Lower lobe of right lung (tissue), 2 donors: ENCODE measurements around the gene PDSS1. TPM values are rescaled to one million over a fixed set of nuclear protein-coding genes. Genes with fewer than 3 reads are reported as not detected.
A peak's percentile ranks its signal among the peaks of the same experiment; 100 is the strongest.
"Not testable (repeated sequence)": the region's sequence is repeated elsewhere in the genome, so short reads cannot be mapped to it uniquely, and the experiment has no call there.

ENCODE experiments used
- ATAC-seq, 2 donors: fragments of 200-7000 bp; cut with Tn5 transposase; one replicate each; pipeline ENCODE4 v1.9.1; 2020 to 2022; ENCODE audit warnings: mild to moderate bottlenecking in 2 of 2, moderate library complexity in 2 of 2
- DNase-seq: peaks from one replicate; pipeline ENCODE4 v3.0.0-alpha.2; 2020
- H3K27ac ChIP-seq: fragments of 200-600 bp; one replicate; pipeline ENCODE4 v1.8.0; 2022
- H3K27me3 ChIP-seq: fragments of 200-600 bp; one replicate; pipeline ENCODE4 v1.8.0; 2022; ENCODE audit warnings: low read depth
- H3K36me3 ChIP-seq: fragments of 200-600 bp; one replicate; pipeline ENCODE4 v1.8.0; 2022; ENCODE audit warnings: mild to moderate bottlenecking
- H3K4me1 ChIP-seq: fragments of 200-600 bp; one replicate; pipeline ENCODE4 v1.8.0; 2022
- H3K4me3 ChIP-seq: fragments of 200-600 bp; one replicate; pipeline ENCODE4 v1.8.0; 2022; ENCODE audit warnings: mild to moderate bottlenecking
- H3K9me3 ChIP-seq: fragments of 200-600 bp; one replicate; pipeline ENCODE4 v1.8.0; 2022
- intact Hi-C: fragments of 100-400 bp; cut with DNase I; formaldehyde crosslinking; loops from one replicate; pipeline ENCODE4 v1.11.0; 2022
- total RNA-seq: library from RNA; stranded (reverse); fragmentation: NEBNext Ultra II Directional; extraction: Animal tissue kit (Norgen Biotek cat#: 25700); gene quantifications from one replicate; pipeline ENCODE4 v1.2.1, GENCODE V29; 2021
- TF ChIP-seq, protein P1 (sequence below): fragments of 200-600 bp; IDR thresholded peaks from one replicate; pipeline ENCODE4 v1.8.0; 2022; ENCODE audit warnings: antibody characterized with exemption, mild to moderate bottlenecking
- donor health status: DM: no; HTN: yes; CAD: no; lungs with severe emphysema.

PDSS1 gene
- total RNA-seq, 1 donor from 2014 or later = 6.4 TPM

DNA sequence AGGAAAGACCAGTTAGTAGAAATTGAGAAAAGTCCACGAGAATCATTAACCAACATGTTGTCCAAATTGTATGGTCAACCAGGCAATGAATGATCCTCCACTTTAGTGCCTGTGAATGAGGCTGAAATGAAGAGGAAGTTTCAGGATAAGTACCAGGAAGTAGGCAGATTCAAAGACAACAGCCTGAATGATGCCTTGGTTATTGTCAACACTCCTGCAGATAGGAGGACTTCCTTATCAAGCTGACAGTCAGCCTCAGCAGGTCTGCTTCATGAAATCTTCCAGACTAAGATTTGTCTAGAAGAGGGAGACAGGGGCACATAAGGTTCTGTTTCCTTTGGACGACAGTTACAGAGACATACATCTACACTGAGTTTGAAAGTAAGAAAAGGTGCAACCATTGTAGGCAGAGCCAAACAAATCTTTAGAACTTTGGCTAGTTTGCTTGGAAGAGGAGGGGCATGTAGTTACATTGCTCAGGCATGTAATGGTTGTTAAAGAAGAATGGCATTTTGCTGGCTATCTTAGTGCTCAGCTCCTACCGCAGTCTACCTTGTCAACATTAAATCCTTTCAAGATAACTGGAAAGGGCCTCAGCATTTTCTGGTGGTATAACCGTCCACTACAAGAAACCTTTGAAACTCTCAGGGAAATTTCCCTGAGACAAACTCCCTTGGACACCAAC is 81.8 kb downstream of the PDSS1 start:
- no peaks in the 10 kb centered on the region for H3K36me3 ChIP-seq
- H3K9me3 ChIP-seq = no peaks in the 10 kb centered on the region
- TF ChIP-seq, protein P1, sequence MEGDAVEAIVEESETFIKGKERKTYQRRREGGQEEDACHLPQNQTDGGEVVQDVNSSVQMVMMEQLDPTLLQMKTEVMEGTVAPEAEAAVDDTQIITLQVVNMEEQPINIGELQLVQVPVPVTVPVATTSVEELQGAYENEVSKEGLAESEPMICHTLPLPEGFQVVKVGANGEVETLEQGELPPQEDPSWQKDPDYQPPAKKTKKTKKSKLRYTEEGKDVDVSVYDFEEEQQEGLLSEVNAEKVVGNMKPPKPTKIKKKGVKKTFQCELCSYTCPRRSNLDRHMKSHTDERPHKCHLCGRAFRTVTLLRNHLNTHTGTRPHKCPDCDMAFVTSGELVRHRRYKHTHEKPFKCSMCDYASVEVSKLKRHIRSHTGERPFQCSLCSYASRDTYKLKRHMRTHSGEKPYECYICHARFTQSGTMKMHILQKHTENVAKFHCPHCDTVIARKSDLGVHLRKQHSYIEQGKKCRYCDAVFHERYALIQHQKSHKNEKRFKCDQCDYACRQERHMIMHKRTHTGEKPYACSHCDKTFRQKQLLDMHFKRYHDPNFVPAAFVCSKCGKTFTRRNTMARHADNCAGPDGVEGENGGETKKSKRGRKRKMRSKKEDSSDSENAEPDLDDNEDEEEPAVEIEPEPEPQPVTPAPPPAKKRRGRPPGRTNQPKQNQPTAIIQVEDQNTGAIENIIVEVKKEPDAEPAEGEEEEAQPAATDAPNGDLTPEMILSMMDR = no peak
- no peak overlapping the region for H3K27ac ChIP-seq
- H3K4me1 ChIP-seq = peaks cover 27% of the 10 kb centered on the region
- peak in 1 of 2 donors; percentile 25 for ATAC-seq
- intact Hi-C loops = no loop called here
- no peaks in the 10 kb centered on the region for H3K27me3 ChIP-seq
- DNase-seq = no peak
- H3K4me3 ChIP-seq = no peak overlapping the region

DNA sequence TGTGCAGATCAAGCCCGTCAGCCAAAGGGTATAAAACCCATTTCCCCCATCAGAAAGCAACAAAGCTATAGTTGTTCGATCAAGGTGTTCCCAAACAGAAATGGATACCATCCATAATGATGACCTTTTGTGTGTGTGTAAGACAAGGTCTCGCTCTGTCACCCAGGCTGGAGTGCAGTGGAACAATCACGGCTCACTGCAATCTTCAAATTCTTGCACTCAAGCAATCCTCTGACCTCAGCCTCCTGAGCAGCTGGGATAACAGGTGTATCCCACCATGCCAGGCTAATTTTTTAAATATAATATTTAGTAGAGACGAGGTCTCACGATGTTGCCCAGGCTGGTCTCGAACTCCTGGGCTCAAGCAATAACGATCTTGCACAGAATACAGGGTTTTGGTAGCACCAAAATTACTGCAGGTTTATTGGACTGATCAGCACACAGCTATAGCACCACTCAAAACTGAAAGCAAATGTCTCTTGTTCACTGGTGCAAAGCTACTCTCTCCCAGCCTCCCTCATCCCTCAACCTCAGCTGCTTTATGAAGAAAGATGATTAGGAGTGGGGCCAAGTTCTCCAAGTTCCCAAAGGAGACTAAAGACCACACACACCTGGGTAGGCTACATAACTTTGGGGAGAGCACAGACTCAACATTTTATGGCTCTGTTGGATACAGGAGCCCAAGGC is 82.7 kb downstream of the PDSS1 start:
- Histone ChIP-seq H3K27ac (no peak overlapping the region), H3K9me3 (no peaks in the 10 kb centered on the region), H3K27me3 (no peaks in the 10 kb centered on the region), H3K4me3 (no peak overlapping the region), H3K4me1 (peaks cover 33% of the 10 kb centered on the region), H3K36me3 (no peaks in the 10 kb centered on the region)
- ATAC-seq (peak; percentile 9 to 20), DNase-seq (no peak)
- intact Hi-C loops = no loop called here
- TF ChIP-seq, protein P1 = no peak

DNA sequence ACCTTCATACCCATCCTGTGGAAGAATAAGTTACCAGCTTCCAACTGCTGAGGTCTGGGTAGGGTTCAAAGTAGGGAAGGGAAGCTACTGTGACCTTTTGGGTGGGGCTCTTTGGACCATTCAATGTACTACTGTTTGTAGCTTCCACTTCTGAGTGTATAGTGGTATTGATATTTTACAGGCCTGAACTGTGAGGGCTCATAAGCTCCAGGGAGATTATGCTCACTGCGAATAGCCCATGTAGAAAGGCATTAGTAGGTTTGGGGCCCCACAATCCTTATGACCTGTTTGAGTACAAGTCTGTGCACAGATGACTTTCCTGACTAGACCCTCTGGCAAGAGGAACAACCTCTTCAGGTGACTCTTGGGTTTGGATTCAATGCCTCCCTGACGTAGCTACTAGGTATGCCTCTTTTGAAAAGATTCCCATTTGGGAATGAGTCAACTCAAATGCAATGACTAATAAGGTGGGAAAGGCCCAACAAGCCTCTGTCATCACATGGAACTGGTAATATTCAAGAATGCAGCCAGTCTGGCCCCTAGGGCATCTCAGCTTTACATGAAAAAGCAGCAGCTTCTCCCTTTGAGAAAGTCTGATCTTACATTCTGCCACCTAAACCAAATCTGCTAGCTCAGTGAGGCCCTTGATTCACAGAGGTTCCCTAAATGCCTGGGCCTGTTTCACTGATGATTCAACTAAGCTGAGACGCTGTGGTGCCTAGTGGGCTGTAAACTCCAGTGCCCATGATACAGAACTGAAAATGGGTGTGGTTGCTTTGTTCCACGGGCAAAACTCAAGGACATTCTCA is 83.5 kb downstream of the PDSS1 start:
- Histone ChIP-seq H3K36me3 (no peaks in the 10 kb centered on the region), H3K9me3 (no peaks in the 10 kb centered on the region), H3K27ac (no peak overlapping the region), H3K4me1 (peaks cover 33% of the 10 kb centered on the region), H3K27me3 (no peaks in the 10 kb centered on the region), H3K4me3 (no peak overlapping the region)
- TF ChIP-seq, protein P1 = no peak
- ATAC-seq (peak; percentile 57 to 63), DNase-seq (no peak)
- intact Hi-C loops = no loop called here

DNA sequence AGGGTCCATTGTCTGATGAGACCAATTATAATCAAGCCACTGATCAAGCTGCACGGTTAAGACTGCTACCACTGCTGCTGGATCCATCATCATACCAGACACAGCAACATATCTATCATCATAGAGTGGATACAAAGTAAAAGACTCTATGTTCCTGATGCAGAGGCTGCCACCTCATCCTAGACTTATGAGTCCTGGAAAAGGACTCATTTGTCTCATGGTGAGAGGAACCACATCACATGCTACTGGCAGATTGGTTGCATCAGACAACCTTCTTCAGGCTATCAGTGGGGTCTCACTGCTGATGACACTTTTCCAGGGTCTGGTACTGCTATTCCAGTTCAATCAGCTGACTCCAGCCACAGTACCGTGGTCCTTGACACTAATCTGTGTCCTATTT is 84.3 kb downstream of the PDSS1 start:
- H3K9me3 ChIP-seq = no peaks in the 10 kb centered on the region
- H3K4me3 ChIP-seq = no peak overlapping the region
- no peak for DNase-seq
- intact Hi-C loops = no loop called here
- no peaks in the 10 kb centered on the region for H3K27me3 ChIP-seq
- H3K36me3 ChIP-seq = no peaks in the 10 kb centered on the region
- H3K4me1 ChIP-seq = peaks cover 33% of the 10 kb centered on the region
- TF ChIP-seq, protein P1 = no peak
- ATAC-seq = no peak
- H3K27ac ChIP-seq = no peak overlapping the region

DNA sequence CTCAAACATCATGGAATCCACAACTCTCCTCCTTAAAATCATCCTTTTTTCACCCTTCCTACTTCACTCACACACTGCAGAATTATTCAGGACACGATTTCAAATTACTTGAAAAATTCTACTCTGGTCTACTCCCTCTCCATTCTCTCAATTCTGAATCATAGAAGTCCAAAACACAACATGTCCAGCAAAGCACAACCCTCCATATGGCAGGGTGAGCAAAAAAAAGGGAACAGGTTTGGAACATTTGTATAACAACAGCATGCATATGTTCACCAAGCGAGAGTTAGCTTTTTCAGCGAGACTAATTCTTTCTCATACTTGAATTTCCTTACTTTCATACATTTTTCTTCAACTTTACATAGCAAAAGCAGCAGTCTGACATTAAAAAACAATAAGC is 89.9 kb downstream of the PDSS1 start:
- TF ChIP-seq, protein P1 = no peak
- no peak overlapping the region for H3K27ac ChIP-seq
- DNase-seq = no peak
- ATAC-seq = no peak
- no peak overlapping the region for H3K4me3 ChIP-seq
- H3K27me3 ChIP-seq = no peaks in the 10 kb centered on the region
- no peaks in the 10 kb centered on the region for H3K36me3 ChIP-seq
- H3K9me3 ChIP-seq = no peaks in the 10 kb centered on the region
- peaks cover 13% of the 10 kb centered on the region for H3K4me1 ChIP-seq
- intact Hi-C loops = no loop called here

DNA sequence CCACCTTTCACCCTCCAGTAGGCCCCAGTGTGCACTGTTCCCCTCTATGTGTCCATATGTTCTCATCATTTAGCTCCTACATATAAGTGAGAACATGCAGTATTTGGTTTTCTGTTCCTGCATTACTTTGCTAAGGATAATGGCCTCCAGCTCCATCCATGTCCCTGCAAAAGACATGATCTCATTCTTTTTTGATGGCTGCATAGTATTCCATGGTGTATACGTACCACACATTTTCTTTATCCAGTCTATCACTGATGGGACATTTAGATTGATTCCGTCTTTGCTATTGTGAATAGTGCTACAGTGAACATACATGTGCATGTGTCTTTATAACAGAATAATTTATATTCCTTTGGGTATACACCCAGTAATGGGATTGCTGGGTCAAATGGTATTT is 92.3 kb downstream of the PDSS1 start:
- intact Hi-C loops, ATAC-seq, DNase-seq, H3K4me1 ChIP-seq, H3K4me3 ChIP-seq, H3K27me3 ChIP-seq, H3K36me3 ChIP-seq, H3K27ac ChIP-seq, H3K9me3 ChIP-seq: not testable (repeated sequence)
